Islet of Langerhans (tissue), 1 donor: ENCODE measurements around the gene MFSD2A.
"Not testable (repeated sequence)": the region's sequence is repeated elsewhere in the genome, so short reads cannot be mapped to it uniquely, and the experiment has no call there.

Experiments
- FAIRE-seq: peaks from one replicate; lab custom pipeline; 2011; peaks lifted over from hg19 to GRCh38; lab: Jason Lieb, UNC

The MFSD2A gene

GRCh38 chr1:39969048-39969447 lies 14.1 kb downstream of the MFSD2A start:
- FAIRE-seq: no peak

DNA sequence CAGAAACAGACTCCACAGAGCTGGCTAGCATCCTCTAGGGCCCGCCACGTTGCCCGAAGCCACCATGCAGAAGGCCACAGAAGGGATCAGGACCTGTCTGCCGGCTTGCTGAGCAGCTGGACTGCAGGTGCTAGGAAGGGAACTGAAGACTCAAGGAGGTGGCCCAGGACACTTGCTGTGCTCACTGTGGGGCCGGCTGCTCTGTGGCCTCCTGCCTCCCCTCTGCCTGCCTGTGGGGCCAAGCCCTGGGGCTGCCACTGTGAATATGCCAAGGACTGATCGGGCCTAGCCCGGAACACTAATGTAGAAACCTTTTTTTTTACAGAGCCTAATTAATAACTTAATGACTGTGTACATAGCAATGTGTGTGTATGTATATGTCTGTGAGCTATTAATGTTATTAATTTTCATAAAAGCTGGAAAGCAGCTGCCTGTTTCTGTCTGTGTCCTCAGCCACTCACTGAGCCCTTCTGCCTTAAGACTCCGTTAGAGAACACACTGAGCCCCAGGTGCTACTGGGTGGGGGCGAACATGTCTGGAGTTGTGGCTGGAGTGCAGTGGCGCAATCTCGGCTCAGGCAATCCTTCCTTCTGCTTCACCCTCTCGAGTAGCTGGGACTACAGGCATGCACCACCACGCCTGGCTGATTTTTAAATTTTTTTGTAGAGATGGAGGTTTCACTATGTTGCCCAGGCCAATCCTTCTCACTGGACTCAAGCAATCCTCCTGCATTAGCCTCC lies 14.8 kb downstream of the MFSD2A start:
- FAIRE-seq: no peak

DNA sequence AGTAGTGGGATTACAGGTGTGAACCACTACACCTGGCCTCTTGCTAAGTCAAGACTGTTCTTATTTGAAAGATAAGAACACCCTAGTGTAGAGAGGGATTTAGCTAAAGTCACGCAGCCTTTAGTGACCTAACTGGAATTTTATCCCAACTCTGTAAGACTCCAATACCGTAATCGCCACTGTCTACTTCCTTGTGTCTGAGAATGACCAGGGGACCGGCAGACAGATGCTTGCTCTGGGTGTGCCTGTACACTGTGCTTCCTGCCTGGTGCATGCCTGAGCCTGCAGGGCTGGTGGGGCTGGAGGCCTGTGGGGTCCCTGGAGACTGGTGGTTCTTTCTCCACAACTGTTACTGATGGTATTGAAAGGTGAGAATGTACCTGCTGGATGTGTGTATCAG lies 15.3 kb downstream of the MFSD2A start:
- FAIRE-seq: no peak

GRCh38 chr1:39971138-39971537 lies 16.2 kb downstream of the MFSD2A start:
- FAIRE-seq: no peak

- peak; percentile 36 for FAIRE-seq
These were observed 18.7 kb downstream of the MFSD2A start for GRCh38 chr1:39973503-39974135.

GRCh38 chr1:39976732-39977131 lies 21.8 kb downstream of the MFSD2A start:
- no peak for FAIRE-seq

DNA sequence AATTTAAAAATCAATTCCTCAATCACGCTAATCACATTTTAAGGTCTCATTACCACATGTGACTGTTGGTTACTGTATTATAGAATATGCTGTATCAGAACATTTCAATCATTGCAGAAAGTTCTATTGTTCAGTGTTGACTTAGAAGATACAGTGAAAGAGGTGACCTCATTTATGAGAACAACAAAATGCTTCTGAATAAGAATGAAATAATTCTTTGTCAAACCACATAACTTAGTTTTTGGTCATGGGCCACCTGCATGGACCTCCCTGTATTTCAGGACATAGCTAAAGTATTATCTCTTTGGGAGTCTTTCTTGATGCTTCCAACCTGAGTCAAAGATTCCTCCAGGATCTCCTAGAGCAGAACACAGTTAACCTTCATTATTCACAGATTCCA lies 22.3 kb downstream of the MFSD2A start:
- no peak for FAIRE-seq

- no peak for FAIRE-seq
These were observed 24.7 kb downstream of the MFSD2A start for GRCh38 chr1:39979654-39980053.

DNA sequence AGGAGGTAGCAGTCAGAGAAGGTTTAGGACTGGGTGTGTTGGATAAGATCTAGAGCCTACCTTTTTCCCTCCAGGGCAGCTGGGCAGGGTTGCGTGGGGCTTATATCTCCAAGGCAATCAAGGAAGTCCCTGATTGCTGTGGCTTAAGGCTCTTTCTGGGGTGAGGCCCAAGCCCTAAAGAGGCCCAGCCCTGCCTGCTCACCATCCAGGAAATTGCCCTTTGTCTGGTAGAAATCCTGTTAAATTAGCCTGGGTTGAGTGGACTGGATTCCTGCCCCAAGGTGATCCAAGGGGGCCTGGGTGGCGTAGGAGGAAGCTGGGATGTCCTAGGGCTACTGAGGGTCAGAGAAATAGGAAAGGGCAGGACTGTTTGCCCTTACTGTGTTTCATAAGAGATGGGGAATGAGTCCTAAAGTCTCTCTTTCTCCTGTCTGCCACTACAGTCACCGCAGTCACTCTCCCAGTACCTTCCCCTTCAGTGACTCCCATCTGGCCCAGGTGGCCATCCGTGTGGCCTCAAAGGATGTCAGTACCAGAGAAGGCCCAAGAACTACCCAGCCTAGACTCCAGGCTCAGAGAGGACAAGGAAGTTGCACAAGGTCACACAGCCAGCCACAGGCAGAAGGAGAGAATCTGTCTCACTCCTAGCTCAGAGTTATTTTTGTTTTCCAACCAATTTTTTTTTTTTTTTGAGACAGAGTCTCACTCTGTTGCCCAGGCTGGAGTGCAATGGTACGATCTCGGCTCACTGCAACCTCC lies 25.8 kb downstream of the MFSD2A start:
- no peak for FAIRE-seq

GRCh38 chr1:39981385-39981784 lies 26.4 kb downstream of the MFSD2A start:
- FAIRE-seq: no peak

DNA sequence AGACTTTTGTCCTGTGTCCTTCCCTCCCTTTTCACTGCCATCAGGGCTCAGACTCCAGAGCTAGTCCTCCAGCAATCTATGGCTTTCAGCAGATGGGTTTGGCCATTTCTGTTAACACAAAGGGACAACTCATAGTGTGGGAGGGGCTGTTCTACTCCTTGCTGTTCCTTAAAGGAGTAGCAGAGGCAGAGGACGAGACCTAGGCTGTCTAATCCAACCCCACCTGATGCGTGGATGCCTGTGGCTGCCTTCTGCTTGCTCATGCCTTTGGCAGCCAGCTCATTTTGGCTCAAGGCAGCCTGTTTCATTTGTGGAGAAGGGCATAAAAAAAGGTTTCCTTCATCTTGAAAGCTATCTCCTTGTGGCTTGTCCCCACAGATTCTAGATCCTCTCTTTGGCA lies 27.0 kb downstream of the MFSD2A start:
- FAIRE-seq: no peak

- FAIRE-seq: not testable (repeated sequence)
These were observed 29.5 kb downstream of the MFSD2A start for GRCh38 chr1:39984480-39984879.

DNA sequence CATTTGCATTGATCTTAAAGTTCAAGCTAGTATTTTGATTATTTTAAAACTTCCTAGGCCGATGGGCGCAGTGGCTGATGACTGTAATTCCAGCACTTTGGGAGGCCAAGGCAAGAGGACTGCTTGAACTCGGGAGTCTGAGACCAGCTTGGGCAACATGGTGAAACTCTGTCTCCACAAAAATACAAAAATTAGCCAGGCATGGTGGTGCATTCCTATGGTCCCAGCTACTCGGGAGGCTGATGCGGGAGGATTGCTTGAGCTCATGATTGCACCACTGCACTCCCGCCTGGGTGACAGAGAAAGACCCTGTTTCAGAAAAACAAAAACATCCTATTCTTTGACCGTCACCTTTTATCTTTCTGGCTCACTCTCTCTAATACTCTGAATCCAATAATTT lies 30.0 kb downstream of the MFSD2A start:
- FAIRE-seq: no peak

GRCh38 chr1:39987869-39988268 lies 32.9 kb downstream of the MFSD2A start:
- FAIRE-seq: no peak

DNA sequence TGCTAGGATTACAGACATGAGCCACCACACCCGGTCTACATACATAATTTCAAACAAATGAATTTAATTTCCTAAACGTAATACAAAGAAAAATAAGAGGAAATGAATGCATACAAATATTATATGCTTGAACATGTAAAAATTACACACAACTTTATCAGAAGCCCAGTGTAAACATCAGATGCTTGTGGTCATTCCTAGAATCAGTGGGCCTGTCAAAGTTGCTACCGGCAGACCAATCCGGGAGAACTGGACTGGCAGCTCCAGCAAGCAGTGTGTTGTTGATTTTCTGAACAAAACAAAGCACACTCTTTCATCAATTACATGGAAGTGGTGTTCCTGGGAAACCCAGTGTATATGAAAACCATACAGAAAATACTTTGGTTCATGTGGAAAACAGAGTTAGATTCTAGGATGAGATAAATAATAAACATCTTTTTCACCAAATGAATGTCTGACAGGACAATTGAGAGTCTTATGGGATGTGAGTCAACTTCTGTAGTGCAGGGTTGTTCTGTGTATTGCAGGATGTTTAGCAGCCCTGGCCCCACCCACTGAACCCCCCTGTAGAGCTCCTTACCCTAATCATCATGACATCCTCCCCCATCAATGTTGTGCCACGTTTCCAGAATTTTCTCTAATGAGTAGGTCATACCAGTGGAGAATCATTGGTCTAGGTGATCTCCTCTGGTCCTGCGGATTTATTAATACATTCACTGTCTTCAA lies 33.8 kb downstream of the MFSD2A start:
- FAIRE-seq: no peak

- no peak for FAIRE-seq
These were observed 35.5 kb downstream of the MFSD2A start for GRCh38 chr1:39990428-39990827.

DNA sequence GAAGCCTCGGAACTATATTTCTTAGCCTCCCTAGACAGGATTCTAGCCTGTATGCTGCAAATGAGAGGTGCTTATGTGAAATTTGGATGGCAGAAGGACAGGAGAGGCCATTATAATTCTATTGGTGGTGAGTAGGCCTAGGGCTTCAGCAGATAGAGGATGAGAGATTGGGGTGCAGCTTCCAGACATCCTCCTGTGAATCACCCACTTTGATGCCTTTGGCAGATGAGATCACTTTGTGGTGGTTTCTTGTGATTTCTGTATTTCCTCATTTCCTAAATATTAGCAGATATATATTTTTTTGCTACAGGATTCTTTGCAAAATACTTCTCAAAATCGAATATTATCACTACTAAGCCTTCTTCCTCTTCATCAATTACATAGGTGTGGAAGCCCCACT lies 37.3 kb downstream of the MFSD2A start:
- no peak for FAIRE-seq

DNA sequence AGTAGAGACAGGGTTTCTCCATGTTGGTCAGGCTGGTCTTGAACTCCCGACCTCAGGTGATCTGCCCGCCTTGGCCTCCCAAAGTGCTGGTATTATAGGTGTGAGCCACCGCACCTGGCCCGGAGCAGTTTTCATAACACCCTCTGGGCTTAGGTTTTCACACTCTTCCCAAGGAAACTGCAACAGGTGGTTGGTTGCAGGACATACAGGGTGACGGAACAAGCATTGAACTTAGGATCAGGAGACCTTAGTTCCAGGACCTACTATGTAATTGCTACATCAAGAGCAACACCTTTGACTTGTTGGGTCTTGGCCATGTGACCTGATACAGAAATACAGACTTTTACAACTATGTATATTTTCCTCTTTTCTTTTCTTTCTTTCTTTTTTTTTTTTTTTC lies 37.9 kb downstream of the MFSD2A start:
- FAIRE-seq: no peak

DNA sequence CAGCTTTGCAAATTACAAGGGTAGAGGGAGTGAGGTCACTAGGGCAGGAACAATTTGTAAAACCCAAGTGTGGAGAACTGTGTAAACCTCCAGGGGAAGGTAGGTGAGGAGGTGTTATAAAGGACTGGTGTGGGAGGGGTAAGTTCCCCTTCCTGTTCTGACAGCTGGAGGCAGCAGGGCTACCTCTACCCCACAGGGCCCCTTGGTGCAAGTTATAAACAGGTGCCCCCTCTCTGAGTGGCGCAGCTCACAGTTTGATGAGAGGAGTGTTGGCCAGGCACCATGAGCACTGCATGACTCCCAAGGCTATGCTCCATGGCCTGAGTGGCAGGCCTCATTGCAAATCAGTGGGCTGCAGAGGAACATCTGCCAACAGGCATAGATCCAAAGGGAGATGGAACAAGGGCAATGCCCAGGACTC lies 41.0 kb downstream of the MFSD2A start:
- FAIRE-seq: no peak

GRCh38 chr1:39996396-39997004 lies 41.6 kb downstream of the MFSD2A start:
- no peak for FAIRE-seq

DNA sequence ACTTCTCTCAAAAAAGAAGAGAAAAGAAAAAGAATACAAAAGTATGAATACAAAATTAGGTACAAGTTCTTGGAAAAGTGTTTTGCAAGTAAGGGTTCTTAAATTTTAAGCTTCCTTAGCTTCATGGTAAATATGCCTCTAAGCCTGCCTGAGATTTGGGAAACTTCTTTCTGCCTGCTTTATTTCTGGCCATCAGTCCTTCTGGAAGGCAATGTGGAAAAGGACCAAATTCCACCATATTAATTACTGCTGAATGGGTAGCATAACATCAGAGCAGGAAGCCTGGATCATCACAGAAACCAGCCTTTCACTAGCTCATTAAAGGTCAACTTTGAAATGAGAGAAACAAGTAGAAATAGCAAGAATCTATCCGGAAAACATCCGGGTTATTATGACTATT lies 46.5 kb downstream of the MFSD2A start:
- no peak for FAIRE-seq
